Measurements from ENCODE around the gene WDR88.

Gene WDR88

DNA sequence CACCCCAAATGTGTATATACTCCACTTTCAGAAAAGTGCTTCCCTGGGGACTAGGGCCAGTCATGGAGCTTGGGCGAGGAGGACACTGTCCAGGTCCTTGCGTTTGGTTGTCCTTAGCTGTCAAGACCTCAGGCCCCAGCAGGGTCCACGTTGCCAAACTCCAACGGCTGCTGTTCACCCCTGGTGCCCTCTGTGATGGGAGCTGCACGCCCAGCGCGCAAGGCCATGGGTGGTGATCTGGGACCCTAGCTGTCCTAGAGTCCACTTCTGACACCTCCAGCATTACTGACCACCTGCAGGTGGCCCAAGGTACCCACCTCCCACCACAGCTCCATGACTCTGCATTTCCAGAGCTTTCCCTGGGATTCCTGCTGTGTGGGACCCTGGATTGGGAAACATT lies 66.3 kb downstream of the WDR88 start:
- Mint-ChIP-seq H3K27me3 (ENCODE audit: low read depth) (peaks cover 5% of the 10 kb centered on the region), H3K9me3 (no peaks in the 10 kb centered on the region), H3K27ac (no peak overlapping the region), H3K4me1 (no peaks in the 10 kb centered on the region), H3K36me3 (ENCODE audit: low read depth) (peaks cover 5% of the 10 kb centered on the region), H3K4me3 (no peak overlapping the region)
- TF ChIP-seq, protein P1, sequence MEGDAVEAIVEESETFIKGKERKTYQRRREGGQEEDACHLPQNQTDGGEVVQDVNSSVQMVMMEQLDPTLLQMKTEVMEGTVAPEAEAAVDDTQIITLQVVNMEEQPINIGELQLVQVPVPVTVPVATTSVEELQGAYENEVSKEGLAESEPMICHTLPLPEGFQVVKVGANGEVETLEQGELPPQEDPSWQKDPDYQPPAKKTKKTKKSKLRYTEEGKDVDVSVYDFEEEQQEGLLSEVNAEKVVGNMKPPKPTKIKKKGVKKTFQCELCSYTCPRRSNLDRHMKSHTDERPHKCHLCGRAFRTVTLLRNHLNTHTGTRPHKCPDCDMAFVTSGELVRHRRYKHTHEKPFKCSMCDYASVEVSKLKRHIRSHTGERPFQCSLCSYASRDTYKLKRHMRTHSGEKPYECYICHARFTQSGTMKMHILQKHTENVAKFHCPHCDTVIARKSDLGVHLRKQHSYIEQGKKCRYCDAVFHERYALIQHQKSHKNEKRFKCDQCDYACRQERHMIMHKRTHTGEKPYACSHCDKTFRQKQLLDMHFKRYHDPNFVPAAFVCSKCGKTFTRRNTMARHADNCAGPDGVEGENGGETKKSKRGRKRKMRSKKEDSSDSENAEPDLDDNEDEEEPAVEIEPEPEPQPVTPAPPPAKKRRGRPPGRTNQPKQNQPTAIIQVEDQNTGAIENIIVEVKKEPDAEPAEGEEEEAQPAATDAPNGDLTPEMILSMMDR (IDR thresholded peaks at IDR 0.05; ENCODE audit: unreplicated experiment in 3 of 3) = no peak

DNA sequence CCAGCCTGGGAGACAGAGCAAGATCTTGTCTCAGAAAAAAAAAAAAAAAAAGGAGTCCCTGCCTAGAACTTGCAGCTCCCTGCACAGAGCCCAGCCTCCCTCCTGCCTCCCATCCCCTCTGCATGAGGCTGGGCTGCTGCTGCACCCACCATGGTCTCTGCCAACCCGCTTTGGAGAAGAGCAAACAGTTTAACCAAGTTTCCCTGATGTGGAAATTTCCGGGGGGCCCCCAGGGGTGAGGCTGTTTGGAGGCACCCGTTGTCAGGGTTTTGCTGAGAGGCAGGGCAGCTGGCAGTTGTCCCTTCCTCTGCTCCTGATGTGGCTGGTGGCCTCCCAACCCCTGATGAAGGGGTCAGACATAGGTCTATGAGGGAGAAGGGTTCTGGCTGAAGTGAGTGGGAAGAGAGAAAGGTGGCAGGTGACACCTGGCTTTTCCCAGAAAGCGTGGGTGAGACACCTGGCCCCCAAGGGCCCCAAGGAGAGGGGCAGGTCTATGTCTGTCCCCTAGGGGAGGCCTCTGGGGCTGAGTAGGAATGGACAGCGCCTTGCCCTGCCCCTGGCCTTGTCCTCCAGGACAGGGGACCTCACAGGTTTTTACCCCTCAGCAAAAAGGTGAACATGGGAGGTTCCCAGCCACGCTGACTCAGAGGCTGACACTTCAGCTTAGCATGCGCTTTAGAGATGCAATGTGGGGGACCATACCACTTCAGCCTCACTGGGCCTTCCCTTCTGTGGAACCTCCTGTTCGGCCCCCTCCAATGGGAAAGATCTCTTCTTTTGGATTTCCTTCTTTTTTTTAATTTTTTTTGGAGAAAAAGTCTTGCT lies 67.7 kb downstream of the WDR88 start:
- no peak overlapping the region for H3K27ac Mint-ChIP-seq
- no peaks in the 10 kb centered on the region for H3K27me3 Mint-ChIP-seq (ENCODE audit: low read depth)
- no peaks in the 10 kb centered on the region for H3K4me1 Mint-ChIP-seq
- H3K4me3 Mint-ChIP-seq = no peak overlapping the region
- H3K9me3 Mint-ChIP-seq = no peaks in the 10 kb centered on the region
- TF ChIP-seq, protein P1 (IDR thresholded peaks at IDR 0.05; ENCODE audit: unreplicated experiment in 3 of 3) = no peak
- H3K36me3 Mint-ChIP-seq (ENCODE audit: low read depth) = peaks cover 6% of the 10 kb centered on the region

- H3K9me3 Mint-ChIP-seq = no peaks in the 10 kb centered on the region
- H3K4me3 Mint-ChIP-seq = no peak overlapping the region
- no peaks in the 10 kb centered on the region for H3K4me1 Mint-ChIP-seq
- H3K36me3 Mint-ChIP-seq (ENCODE audit: low read depth) = peaks cover 6% of the 10 kb centered on the region
- H3K27me3 Mint-ChIP-seq (ENCODE audit: low read depth) = no peaks in the 10 kb centered on the region
- TF ChIP-seq, protein P1 (IDR thresholded peaks at IDR 0.05; ENCODE audit: unreplicated experiment in 3 of 3) = no peak
- H3K27ac Mint-ChIP-seq = no peak overlapping the region
Measured at GRCh38 chr19:33201473-33201872, 69.6 kb downstream of the WDR88 start.

DNA sequence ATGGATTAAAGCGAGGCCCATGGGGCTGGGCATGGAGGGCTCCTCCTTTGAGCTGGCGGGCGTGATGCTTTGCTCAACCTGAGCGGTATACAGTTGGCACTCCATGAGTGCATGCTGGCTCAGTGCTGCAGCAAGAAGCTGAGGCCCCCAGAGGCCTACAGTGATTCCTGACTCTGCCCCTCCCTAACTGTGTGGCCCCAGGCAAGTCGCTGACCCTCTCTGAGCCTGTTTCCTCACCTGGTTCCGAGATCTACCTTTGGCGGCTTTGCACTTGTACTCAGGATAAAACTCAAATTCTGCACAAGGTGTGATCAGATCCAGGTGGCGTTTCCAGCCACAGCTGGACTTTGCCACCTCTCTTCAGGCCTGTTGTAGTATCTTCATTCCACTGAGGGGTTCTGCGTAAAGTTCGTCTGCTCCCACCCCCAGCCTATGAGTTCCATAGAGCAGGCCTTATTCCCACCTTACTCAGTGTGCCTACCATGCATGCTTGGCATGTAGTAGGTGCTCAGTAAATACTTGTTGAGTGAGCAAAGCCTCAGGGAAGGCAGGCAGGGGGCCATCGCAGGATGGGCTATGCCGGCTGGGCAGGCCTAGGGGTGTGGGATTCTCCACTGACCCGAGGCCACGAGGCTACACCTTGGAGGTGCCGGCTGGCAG lies 70.1 kb downstream of the WDR88 start:
- TF ChIP-seq, protein P1 (IDR thresholded peaks at IDR 0.05; ENCODE audit: unreplicated experiment in 3 of 3) = no peak

GRCh38 chr19:33202546-33203507 lies 70.9 kb downstream of the WDR88 start:
- Mint-ChIP-seq H3K9me3 (no peaks in the 10 kb centered on the region), H3K4me3 (no peak overlapping the region), H3K36me3 (ENCODE audit: low read depth) (peaks cover 6% of the 10 kb centered on the region), H3K27ac (no peak overlapping the region), H3K27me3 (ENCODE audit: low read depth) (no peaks in the 10 kb centered on the region), H3K4me1 (no peaks in the 10 kb centered on the region)
- TF ChIP-seq, protein P1 (IDR thresholded peaks at IDR 0.05; ENCODE audit: unreplicated experiment in 3 of 3) = no peak

More for the DNA sequence above, 70.1 kb downstream of the WDR88 start:
- H3K4me3 Mint-ChIP-seq = no peak overlapping the region
- no peaks in the 10 kb centered on the region for H3K27me3 Mint-ChIP-seq (ENCODE audit: low read depth)
- H3K9me3 Mint-ChIP-seq = no peaks in the 10 kb centered on the region
- no peak overlapping the region for H3K27ac Mint-ChIP-seq
- no peaks in the 10 kb centered on the region for H3K4me1 Mint-ChIP-seq
- H3K36me3 Mint-ChIP-seq (ENCODE audit: low read depth) = peaks cover 6% of the 10 kb centered on the region

Measured in nephron (organoid).